Spleen (tissue), 11 donors: ENCODE measurements around the gene GNAS-AS1. TPM values are rescaled to one million over a fixed set of nuclear protein-coding genes. Genes with fewer than 3 reads are reported as not detected.
A peak's percentile ranks its signal among the peaks of the same experiment; 100 is the strongest.

ENCODE experiments used
- DNase-seq: peaks from one replicate; pipeline ENCODE4 v3.0.0-alpha.2; 2020
- H3K27ac ChIP-seq, 8 donors: fragments of 200-600 bp; sonication (generic) in 7 of 8; 1 replicate in 4 of 8; 2 replicates in 4 of 8; pipeline versions ENCODE4 v1.5.0 to v1.8.0; 2016 to 2021; ENCODE audit warnings: inconsistent platforms in 4 of 8, mild to moderate bottlenecking in 4 of 8, moderate library complexity in 1 of 8
- H3K27me3 ChIP-seq, 7 donors: fragments of 200-600 bp; sonication (generic) in 6 of 7; replicated peaks in 1 of 7; 1 replicate in 4 of 7; 2 replicates in 3 of 7; pipeline versions ENCODE4 v1.5.0 to v1.8.0; 2016 to 2021; ENCODE audit warnings: inconsistent platforms in 3 of 7, mild to moderate bottlenecking in 1 of 7
- H3K36me3 ChIP-seq, 6 donors: fragments of 200-600 bp; sonication (generic) in 5 of 6; 1 replicate in 4 of 6; 2 replicates in 2 of 6; pipeline versions ENCODE4 v1.5.0 to v1.8.0; 2016 to 2021; ENCODE audit warnings: inconsistent platforms in 2 of 6
- H3K4me1 ChIP-seq, 6 donors: fragments of 200-600 bp; sonication (generic) in 5 of 6; 1 replicate in 3 of 6; 2 replicates in 3 of 6; pipeline versions ENCODE4 v1.5.0 to v1.8.0; 2016 to 2021; ENCODE audit warnings: inconsistent platforms in 3 of 6
- H3K4me3 ChIP-seq, 8 donors: fragments of 200-600 bp; sonication (generic) in 7 of 8; 1 replicate in 4 of 8; 2 replicates in 4 of 8; pipeline versions ENCODE4 v1.5.0 to v1.8.0; 2016 to 2021; ENCODE audit warnings: inconsistent platforms in 4 of 8, mild to moderate bottlenecking in 4 of 8, moderate library complexity in 2 of 8
- H3K9me3 ChIP-seq, 8 donors: fragments of 200-600 bp; sonication (generic) in 7 of 8; 1 replicate in 4 of 8; 2 replicates in 4 of 8; pipeline versions ENCODE4 v1.5.0 to v1.8.0; 2016 to 2021; ENCODE audit warnings: inconsistent platforms in 4 of 8
- POLR2A ChIP-seq, 3 donors: fragments of 450-650 bp; IDR thresholded peaks; one replicate each; pipeline ENCODE4 v1.5.1; 2017; ENCODE audit warnings: antibody characterized with exemption in 3 of 3, mild to moderate bottlenecking in 1 of 3
- POLR2AphosphoS5 ChIP-seq, 3 donors: sonication (generic); formaldehyde crosslinking; IDR thresholded peaks; one replicate each; pipeline ENCODE4 v1.5.1; 2017; ENCODE audit warnings: antibody characterized with exemption in 3 of 3
- WGBS, 5 donors: extraction: QIAGEN DNeasy Blood & Tissue Kit in 3 of 5; methylation state at CpG; one replicate each; pipeline versions ENCODE4 v1.1.5 to v1.1.7; 2013 to 2018; 5-methylcytosine and 5-hydroxymethylcytosine counted together
- intact Hi-C: fragments of 100-400 bp; cut with DNase I; formaldehyde crosslinking; loops from one replicate; pipeline ENCODE4 v1.15.0; 2023; ENCODE audit warnings: low total_unique reads
- polyA plus RNA-seq, 3 donors: library from polyadenylated mRNA; stranded (reverse); fragments of 200-250 nt; gene quantifications; one replicate each; pipeline ENCODE4 v1.2.1, GENCODE V29; 2013
- total RNA-seq, 7 donors: library from RNA; depleted of rRNA in 3 of 7; stranded (reverse); fragments of >200 nt in 3 of 7; fragmentation: NEBNext Ultra II Directional in 4 of 7; extraction: Animal tissue kit (Norgen Biotek cat#: 25700) in 4 of 7; gene quantifications; one replicate each; pipeline versions ENCODE4 v1.1.0 to v1.2.1, GENCODE V29; 2016 to 2021
- TF ChIP-seq, protein P1 (sequence below), 11 experiments: fragments of 200-600 bp in 7 of 11; fragments of 450-650 bp in 4 of 11; sonication (generic) in 4 of 11; IDR thresholded peaks in 8 of 11; conservative IDR thresholded peaks in 3 of 11; 1 replicate in 7 of 11; 2 replicates in 4 of 11; pipeline versions ENCODE4 v1.4.0 to v1.8.0; 2016 to 2021; ENCODE audit warnings: antibody characterized with exemption in 11 of 11, inconsistent platforms in 4 of 11, mild to moderate bottlenecking in 1 of 11
- donor health status: healthy with polysubstance abuse.
- donor health status: DM: no; HTN: no; CAD: no; lungs with moderate emphysema.
- donor health status: DM: no; HTN: no; CAD: no.
- donor health status: Bipolar disorder and iron deficiency.
- donor health status: healthy.
- donor health status: DM: no; HTN: no; CAD: no.
- donor health status: DM: yes; HTN: yes; CAD: no.

Gene GNAS-AS1
- total and polyA plus RNA-seq, 10 donors: 0.18 to 1.1 (median 0.45) TPM; not detected in 2

DNA sequence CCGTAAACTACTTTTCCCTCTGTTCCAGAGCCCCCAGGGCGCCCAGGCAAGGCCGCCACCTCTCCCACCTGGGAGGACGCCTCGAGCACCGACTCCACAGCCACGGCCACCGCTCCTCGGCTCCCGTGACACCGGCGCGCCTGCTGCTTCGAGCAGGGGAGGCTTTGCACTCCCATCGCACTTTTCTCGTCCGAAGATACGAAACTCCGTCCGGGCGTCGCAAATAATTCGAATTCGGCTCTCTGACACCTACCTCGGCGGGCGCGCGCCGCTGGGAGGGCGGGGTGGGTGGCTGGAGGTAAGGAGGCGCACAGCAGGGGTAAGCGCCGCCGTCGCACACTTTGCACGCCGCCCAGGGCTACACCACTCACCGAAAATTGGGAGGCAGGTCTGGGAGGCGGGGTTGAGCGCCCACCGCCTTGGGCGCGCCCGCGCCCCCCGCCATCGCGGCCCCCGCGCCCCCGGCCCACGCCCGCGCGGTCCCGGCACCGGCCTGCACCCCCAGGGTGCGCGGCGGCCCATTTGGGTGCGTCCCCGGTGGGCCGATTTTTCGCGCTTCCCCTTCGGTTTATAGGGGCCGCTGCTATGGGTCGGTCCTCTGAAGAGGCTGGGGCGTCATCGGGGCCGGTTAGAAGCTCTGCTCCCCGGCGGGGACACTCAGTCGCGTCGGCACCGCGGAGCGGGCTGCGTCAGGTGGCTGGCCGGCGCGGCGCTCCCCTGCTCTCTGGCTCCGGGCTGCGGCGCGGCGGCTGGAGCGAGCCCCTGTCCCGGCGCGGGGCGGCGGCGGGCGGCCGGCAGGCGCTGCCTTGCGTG, 38.0 kb upstream of the GNAS-AS1 start:
- Histone ChIP-seq H3K4me3 (peak overlapping the region; percentile 52 to 87 (median 63)), H3K9me3 (no peaks in the 10 kb centered on the region), H3K27ac (peak overlapping the region; percentile 50 to 99 (median 98)), H3K27me3 (no peaks in the 10 kb centered on the region), H3K36me3 (no peaks in the 10 kb centered on the region), H3K4me1 (peaks cover 9 to 44% (median 23%) of the 10 kb centered on the region in 6 donors)
- peak; percentile 95 for DNase-seq
- TF ChIP-seq, protein P1, sequence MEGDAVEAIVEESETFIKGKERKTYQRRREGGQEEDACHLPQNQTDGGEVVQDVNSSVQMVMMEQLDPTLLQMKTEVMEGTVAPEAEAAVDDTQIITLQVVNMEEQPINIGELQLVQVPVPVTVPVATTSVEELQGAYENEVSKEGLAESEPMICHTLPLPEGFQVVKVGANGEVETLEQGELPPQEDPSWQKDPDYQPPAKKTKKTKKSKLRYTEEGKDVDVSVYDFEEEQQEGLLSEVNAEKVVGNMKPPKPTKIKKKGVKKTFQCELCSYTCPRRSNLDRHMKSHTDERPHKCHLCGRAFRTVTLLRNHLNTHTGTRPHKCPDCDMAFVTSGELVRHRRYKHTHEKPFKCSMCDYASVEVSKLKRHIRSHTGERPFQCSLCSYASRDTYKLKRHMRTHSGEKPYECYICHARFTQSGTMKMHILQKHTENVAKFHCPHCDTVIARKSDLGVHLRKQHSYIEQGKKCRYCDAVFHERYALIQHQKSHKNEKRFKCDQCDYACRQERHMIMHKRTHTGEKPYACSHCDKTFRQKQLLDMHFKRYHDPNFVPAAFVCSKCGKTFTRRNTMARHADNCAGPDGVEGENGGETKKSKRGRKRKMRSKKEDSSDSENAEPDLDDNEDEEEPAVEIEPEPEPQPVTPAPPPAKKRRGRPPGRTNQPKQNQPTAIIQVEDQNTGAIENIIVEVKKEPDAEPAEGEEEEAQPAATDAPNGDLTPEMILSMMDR (IDR thresholded peaks at IDR 0.05 in 8 of 11, conservative IDR thresholded peaks at IDR 0.05 in 3 of 11): no peak
- TF ChIP-seq POLR2AphosphoS5 (IDR thresholded peaks at IDR 0.05): peak; percentile 98 to 99 (median 98)
- peak; percentile 76 to 95 (median 95) for TF ChIP-seq POLR2A (IDR thresholded peaks at IDR 0.05)
- intact Hi-C loops: loop anchor here (10.0 kb wide), 1 partner anchor 156 kb away; the partner anchor contains the start of gene PRELID3B
- WGBS, 5 donors: 36 to 73% (median 48%) methylated on average over 62 to 101 of the region's 101 CpGs

DNA sequence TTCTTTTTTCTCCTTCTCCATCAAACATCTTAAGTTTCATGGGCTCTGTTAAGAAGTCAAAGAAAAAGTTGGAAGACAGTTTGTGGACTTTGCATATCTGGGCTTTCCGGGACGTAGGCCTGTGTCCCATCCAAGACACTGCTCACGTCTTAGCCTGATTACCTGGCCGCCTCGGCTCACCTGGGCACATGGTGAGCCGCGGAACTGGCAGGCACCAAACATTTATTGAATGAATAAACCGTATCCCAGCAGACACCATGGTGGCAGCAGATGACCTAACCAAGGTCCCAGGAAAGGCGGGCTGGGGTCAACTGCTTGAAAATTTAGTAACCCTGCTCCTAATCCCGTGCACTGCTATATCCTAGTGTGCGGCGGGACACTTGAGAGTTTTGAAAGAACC, 37.4 kb upstream of the GNAS-AS1 start:
- H3K27ac ChIP-seq: peak overlapping the region in 7 of 8 donors; percentile 36 to 99 (median 98)

GRCh38 chr20:58886546-58886945, 35.8 kb upstream of the GNAS-AS1 start:
- TF ChIP-seq, protein P1 (IDR thresholded peaks at IDR 0.05 in 8 of 11, conservative IDR thresholded peaks at IDR 0.05 in 3 of 11): no peak
- no peak for TF ChIP-seq POLR2A (IDR thresholded peaks at IDR 0.05)
- TF ChIP-seq POLR2AphosphoS5 (IDR thresholded peaks at IDR 0.05): no peak

More for the DNA sequence above, 37.4 kb upstream of the GNAS-AS1 start:
- DNase-seq: peak; percentile 79
- no peaks in the 10 kb centered on the region for H3K36me3 ChIP-seq
- no peaks in the 10 kb centered on the region for H3K27me3 ChIP-seq
- TF ChIP-seq POLR2A (IDR thresholded peaks at IDR 0.05) (no peak), POLR2AphosphoS5 (IDR thresholded peaks at IDR 0.05) (no peak)
- TF ChIP-seq, protein P1 (IDR thresholded peaks at IDR 0.05 in 8 of 11, conservative IDR thresholded peaks at IDR 0.05 in 3 of 11): no peak
- 59 to 73% (median 66%) methylated on average over 12 of the region's 12 CpGs for WGBS, 5 donors
- no peaks in the 10 kb centered on the region for H3K9me3 ChIP-seq
- H3K4me3 ChIP-seq: peak overlapping the region; percentile 40 to 87 (median 63)
- H3K4me1 ChIP-seq: peaks cover 3 to 38% (median 17%) of the 10 kb centered on the region in 6 donors
- intact Hi-C loops: loop anchor here (10.0 kb wide), 1 partner anchor 157 kb away; the partner anchor contains the start of gene PRELID3B

DNA sequence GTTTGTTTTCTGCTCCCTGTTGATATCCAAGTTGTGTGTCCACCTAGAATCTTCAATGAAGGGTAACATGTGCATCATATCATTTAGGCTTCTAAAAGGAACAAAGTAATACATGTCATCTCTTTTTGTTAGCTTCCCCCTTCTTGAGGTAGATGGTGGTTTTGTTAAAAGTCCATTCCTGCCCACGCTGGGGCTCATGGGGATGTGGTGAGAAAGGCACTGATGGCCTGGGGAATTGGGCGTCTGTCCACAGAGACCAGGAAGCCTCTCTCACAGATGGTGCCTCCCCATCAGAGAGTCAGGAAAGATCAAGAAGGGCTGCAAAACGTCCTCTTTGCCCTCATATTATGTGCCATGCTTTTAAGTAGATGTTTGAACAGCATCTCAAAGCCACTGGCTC, 34.3 kb upstream of the GNAS-AS1 start:
- Histone ChIP-seq H3K4me3 (no peak overlapping the region), H3K9me3 (no peaks in the 10 kb centered on the region), H3K27ac (no peak overlapping the region), H3K27me3 (no peaks in the 10 kb centered on the region), H3K36me3 (no peaks in the 10 kb centered on the region), H3K4me1 (peaks cover 0 to 26% (median 14%) of the 10 kb centered on the region in 6 donors)
- TF ChIP-seq, protein P1 (IDR thresholded peaks at IDR 0.05 in 8 of 11, conservative IDR thresholded peaks at IDR 0.05 in 3 of 11): no peak
- TF ChIP-seq POLR2AphosphoS5 (IDR thresholded peaks at IDR 0.05) (no peak), POLR2A (IDR thresholded peaks at IDR 0.05) (no peak)
- no peak for DNase-seq
- intact Hi-C loops: loop anchor here (10.0 kb wide), 1 partner anchor 160 kb away; the partner anchor contains the start of gene PRELID3B
- 45 to 70% (median 48%) methylated on average over 3 of the region's 3 CpGs for WGBS, 5 donors

More at GRCh38 chr20:58886546-58886945, 35.8 kb upstream of the GNAS-AS1 start:
- Histone ChIP-seq H3K4me3 (no peak overlapping the region), H3K36me3 (no peaks in the 10 kb centered on the region), H3K27ac (no peak overlapping the region), H3K9me3 (no peaks in the 10 kb centered on the region), H3K27me3 (no peaks in the 10 kb centered on the region), H3K4me1 (peaks cover 0 to 31% (median 14%) of the 10 kb centered on the region in 6 donors)
- intact Hi-C loops: loop anchor here (10.0 kb wide), 1 partner anchor 158 kb away; the partner anchor contains the start of gene PRELID3B
- DNase-seq: no peak
